Gastroesophageal sphincter (tissue), 4 donors: ENCODE results near the gene MTSS2. TPM values are rescaled to one million over a fixed set of nuclear protein-coding genes. Genes with fewer than 3 reads are reported as not detected.

ENCODE experiments used
- ATAC-seq: fragments of 150-250 bp; one replicate; pipeline ENCODE4 v1.9.1; 2016; ENCODE audit warnings: mild to moderate bottlenecking, moderate library complexity
- H3K27ac ChIP-seq, 4 donors: fragments of 200-600 bp; sonication (generic) in 3 of 4; 1 replicate in 3 of 4; 2 replicates in 1 of 4; pipeline ENCODE4 v1.5.1; 2016 to 2019
- H3K27me3 ChIP-seq: fragments of 200-600 bp; sonication (generic); one replicate; pipeline ENCODE4 v1.5.1; 2019
- H3K36me3 ChIP-seq, 2 donors: fragments of 200-600 bp; sonication (generic); one replicate each; pipeline ENCODE4 v1.5.1; 2019; ENCODE audit warnings: control low read depth in 1 of 2
- H3K4me1 ChIP-seq, 3 donors: fragments of 200-600 bp; sonication (generic); 1 replicate in 2 of 3; 2 replicates in 1 of 3; pipeline ENCODE4 v1.5.1; 2016 to 2019; ENCODE audit warnings: control low read depth in 2 of 3
- H3K4me3 ChIP-seq, 2 donors: fragments of 200-600 bp; sonication (generic); one replicate each; pipeline ENCODE4 v1.5.1; 2019; ENCODE audit warnings: mild to moderate bottlenecking in 1 of 2, moderate library complexity in 1 of 2
- H3K9me3 ChIP-seq, 3 donors: fragments of 200-600 bp; sonication (generic); one replicate each; pipeline ENCODE4 v1.5.1; 2017 to 2019; ENCODE audit warnings: control low read depth in 2 of 3
- EP300 ChIP-seq: sonication (generic); formaldehyde crosslinking; IDR thresholded peaks from one replicate; pipeline ENCODE4 v1.6.1; 2017; ENCODE audit warnings: antibody characterized with exemption, mild to moderate bottlenecking
- POLR2A ChIP-seq, 2 donors: fragments of 450-650 bp; IDR thresholded peaks; one replicate each; pipeline ENCODE4 v1.6.1; 2017; ENCODE audit warnings: antibody characterized with exemption in 2 of 2, mild to moderate bottlenecking in 2 of 2, moderate library complexity in 1 of 2
- POLR2AphosphoS5 ChIP-seq: sonication (generic); formaldehyde crosslinking; IDR thresholded peaks from one replicate; pipeline ENCODE4 v1.6.1; 2017; ENCODE audit warnings: antibody characterized with exemption
- WGBS, 2 donors: methylation state at CpG; one replicate each; pipeline ENCODE4 v1.1.5; 2018; ENCODE audit warnings: low coverage in 1 of 2; 5-methylcytosine and 5-hydroxymethylcytosine counted together
- total RNA-seq, 4 donors: library from RNA; depleted of rRNA; stranded (reverse); fragments of >200 nt; gene quantifications; one replicate each; pipeline ENCODE4 v1.1.0, GENCODE V29; 2016
- TF ChIP-seq, protein P1 (sequence below), 4 experiments: fragments of 200-600 bp in 2 of 4; fragments of 450-650 bp in 2 of 4; sonication (generic) in 1 of 4; IDR thresholded peaks; one replicate each; pipeline ENCODE4 v1.5.1; 2017 to 2019; ENCODE audit warnings: antibody characterized with exemption in 4 of 4, mild to moderate bottlenecking in 2 of 4, moderate library complexity in 2 of 4

MTSS2 gene
- total RNA-seq, 4 donors from 2014 or later = 70.9 to 234 (median 85.9) TPM

DNA sequence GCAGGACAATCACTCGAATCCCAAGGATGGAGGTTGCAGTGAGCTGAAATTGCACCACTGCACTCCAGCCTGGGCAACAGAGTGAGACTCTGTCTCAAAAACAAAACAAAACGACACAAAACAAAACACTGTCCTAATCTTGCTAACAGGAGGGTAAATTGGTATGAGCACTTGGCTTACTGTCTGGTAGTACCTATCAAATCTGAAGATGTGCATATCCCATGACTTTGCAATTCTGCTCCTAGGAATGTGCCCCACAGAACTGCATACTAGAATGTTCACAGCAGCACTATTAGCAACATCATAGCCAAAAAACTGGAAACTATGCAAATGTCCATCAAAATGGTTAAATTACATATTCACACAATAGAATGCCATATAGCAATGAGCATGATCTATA, 15.7 kb downstream of the MTSS2 start:
- H3K36me3 ChIP-seq = peaks cover 0 to 98% of the 10 kb centered on the region in 2 donors
- TF ChIP-seq, protein P1, sequence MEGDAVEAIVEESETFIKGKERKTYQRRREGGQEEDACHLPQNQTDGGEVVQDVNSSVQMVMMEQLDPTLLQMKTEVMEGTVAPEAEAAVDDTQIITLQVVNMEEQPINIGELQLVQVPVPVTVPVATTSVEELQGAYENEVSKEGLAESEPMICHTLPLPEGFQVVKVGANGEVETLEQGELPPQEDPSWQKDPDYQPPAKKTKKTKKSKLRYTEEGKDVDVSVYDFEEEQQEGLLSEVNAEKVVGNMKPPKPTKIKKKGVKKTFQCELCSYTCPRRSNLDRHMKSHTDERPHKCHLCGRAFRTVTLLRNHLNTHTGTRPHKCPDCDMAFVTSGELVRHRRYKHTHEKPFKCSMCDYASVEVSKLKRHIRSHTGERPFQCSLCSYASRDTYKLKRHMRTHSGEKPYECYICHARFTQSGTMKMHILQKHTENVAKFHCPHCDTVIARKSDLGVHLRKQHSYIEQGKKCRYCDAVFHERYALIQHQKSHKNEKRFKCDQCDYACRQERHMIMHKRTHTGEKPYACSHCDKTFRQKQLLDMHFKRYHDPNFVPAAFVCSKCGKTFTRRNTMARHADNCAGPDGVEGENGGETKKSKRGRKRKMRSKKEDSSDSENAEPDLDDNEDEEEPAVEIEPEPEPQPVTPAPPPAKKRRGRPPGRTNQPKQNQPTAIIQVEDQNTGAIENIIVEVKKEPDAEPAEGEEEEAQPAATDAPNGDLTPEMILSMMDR (IDR thresholded peaks at IDR 0.05) = no peak
- TF ChIP-seq EP300 = no peak
- TF ChIP-seq POLR2AphosphoS5 = no peak
- TF ChIP-seq POLR2A (IDR thresholded peaks at IDR 0.05) = no peak
- no peak overlapping the region for H3K4me3 ChIP-seq
- H3K4me1 ChIP-seq = peaks cover 0 to 9% (median 0%) of the 10 kb centered on the region in 3 donors
- no peak overlapping the region for H3K27ac ChIP-seq
- WGBS, 2 donors = 89 to 94% methylated on average over 2 of the region's 2 CpGs
- no peaks in the 10 kb centered on the region for H3K9me3 ChIP-seq
- ATAC-seq = no peak
- no peaks in the 10 kb centered on the region for H3K27me3 ChIP-seq

DNA sequence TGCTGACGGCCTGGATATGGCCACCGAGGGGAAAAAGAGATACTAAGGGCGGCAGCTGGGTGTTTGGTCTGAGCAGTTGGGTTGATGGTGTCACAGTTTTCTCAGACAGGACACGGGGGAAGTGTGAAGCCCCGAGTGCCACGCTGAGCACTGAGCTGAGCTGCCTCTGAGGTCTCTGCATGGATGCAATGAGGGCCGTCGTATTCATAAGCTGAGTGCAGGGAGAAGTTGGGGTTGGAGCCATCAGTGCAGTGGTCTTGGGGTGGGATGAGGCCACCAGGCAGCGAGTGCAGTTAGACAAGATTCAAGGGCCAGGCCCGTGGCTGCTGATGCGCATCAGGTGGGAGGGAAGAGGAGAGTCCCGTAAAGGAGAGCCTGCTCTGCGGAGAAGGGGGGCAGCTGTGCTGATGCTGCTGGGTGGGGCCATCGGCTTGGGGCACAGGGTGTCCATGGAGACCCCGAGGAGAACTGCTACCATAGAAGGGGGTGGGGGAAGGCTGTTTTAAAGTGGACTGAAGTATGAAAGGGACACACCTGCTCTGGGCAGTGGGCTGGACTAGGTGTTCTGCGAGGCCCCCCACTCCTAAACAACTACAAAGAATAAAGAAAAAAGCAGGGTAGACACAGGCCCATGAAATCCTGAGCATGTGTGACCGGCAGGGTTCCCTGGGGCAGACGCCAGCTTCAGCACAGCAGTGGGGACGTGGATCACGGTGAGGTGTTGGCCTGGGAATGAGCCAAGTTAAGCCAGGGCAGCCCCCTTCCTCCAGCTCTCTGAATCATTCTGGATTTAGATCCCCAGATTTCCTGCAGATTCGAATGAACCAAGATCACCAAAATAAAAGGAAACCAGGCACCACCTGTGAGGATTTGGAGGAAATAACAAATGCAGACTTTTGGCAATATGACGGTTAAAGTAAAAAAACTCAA, 19.8 kb downstream of the MTSS2 start:
- TF ChIP-seq POLR2AphosphoS5 (no peak), EP300 (no peak), POLR2A (IDR thresholded peaks at IDR 0.05) (no peak)
- TF ChIP-seq, protein P1 (IDR thresholded peaks at IDR 0.05) = no peak
- Histone ChIP-seq H3K36me3 (peaks cover 0 to 84% of the 10 kb centered on the region in 2 donors), H3K4me3 (no peak overlapping the region), H3K4me1 (peaks cover 0 to 27% (median 0%) of the 10 kb centered on the region in 3 donors), H3K27me3 (no peaks in the 10 kb centered on the region), H3K27ac (no peak overlapping the region), H3K9me3 (no peaks in the 10 kb centered on the region)
- no peak for ATAC-seq
- WGBS, 2 donors = 83 to 85% methylated on average over 5 to 13 of the region's 22 CpGs

DNA sequence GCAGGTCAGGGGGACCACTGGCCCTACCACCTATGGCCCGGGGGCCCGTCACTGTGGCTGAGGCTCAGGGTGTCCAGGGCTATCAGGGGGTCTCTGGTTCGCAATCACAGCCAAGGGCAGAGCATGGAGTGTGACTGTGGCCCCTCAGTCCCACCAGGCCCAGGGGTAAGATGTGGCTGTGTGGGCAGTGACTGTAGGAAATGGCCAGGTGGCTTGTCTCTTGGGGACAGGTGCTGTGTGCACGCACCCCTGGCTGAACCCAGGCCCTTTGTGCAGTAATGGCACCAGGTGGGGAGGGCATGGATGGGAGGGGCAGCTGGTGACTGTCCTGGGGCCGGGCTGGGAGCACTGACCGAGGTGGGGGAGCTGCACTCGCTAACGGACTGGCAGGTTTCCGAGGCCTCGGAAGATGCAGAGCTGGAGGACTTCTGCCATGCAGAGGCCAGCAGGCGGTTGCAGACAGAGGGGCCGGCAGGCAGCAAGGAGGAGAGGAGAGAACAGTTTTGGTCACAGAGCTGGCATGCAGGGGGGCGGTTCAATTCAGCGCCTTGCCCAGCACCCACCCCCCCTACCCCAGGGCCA, 20.6 kb downstream of the MTSS2 start:
- Histone ChIP-seq H3K4me1 (peaks cover 0 to 36% (median 0%) of the 10 kb centered on the region in 3 donors), H3K4me3 (no peak overlapping the region), H3K27ac (peak overlapping the region in 1 of 4 donors; percentile 19), H3K27me3 (no peaks in the 10 kb centered on the region), H3K9me3 (no peaks in the 10 kb centered on the region), H3K36me3 (peaks cover 0 to 75% of the 10 kb centered on the region in 2 donors)
- no peak for TF ChIP-seq POLR2AphosphoS5
- TF ChIP-seq EP300 = no peak
- no peak for TF ChIP-seq POLR2A (IDR thresholded peaks at IDR 0.05)
- TF ChIP-seq, protein P1 (IDR thresholded peaks at IDR 0.05) = no peak
- ATAC-seq = no peak
- WGBS, 2 donors = 83% methylated on average over 8 of the region's 14 CpGs; no CpG with 5 or more reads in 1 of the 2 donors

DNA sequence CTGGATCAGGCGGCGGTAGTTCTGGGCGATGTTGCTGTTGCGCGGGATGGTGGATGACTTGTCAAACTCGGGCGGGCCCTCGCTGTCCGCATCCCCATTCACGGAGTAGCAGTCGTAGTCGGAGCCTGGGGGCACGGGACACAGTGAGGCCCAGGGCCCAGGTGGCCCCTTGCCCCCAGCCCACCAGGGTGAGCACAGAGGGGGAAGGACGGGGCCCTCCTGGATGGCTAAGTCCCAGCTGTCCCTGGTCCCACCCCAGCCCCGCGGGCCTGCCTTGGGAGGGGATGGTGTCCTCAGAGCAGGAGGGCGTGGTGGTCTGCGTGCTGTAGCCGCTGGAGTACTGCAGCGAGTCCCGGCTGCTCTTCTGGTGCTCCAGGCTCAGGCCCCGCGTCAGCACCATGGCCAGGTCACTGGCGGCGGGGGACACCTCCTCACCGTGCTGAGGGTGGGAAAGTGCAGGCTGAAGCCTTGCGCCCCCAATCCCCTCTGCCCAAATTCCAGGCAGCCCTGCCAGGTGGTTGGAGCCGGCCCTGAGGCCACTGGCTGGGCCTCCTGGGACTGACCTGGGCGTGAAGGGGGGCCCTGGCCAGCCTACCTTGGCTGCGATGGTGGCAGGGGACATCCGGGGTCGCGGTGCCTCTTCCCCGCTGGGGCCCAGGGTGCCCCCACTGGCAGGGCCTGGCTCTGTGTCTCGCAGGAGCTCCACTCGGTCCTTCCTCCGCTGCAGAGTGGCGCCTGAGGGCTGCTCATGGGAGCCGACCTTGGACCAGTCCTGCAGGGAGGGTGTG, 21.3 kb downstream of the MTSS2 start:
- no peak for ATAC-seq
- H3K36me3 ChIP-seq = peaks cover 0 to 68% of the 10 kb centered on the region in 2 donors
- H3K9me3 ChIP-seq = no peaks in the 10 kb centered on the region
- H3K4me3 ChIP-seq = no peak overlapping the region
- H3K27ac ChIP-seq = peak overlapping the region in 1 of 4 donors; percentile 70
- peaks cover 0 to 36% (median 0%) of the 10 kb centered on the region in 3 donors for H3K4me1 ChIP-seq
- TF ChIP-seq, protein P1 (IDR thresholded peaks at IDR 0.05) = no peak
- 70% methylated on average over 2 of the region's 39 CpGs; no CpG with 5 or more reads in 1 of the 2 donors for WGBS, 2 donors
- no peaks in the 10 kb centered on the region for H3K27me3 ChIP-seq
